ENCODE results near the gene RNF130.

RNF130 gene

GRCh38 chr5:179912951-179913350 is 158.6 kb downstream of the RNF130 start (continued):
- no peak for TF ChIP-seq BACH2 (CRISPR knock-in tag; IDR thresholded peaks at IDR 0.05; ENCODE audit: borderline replicate concordance)
- TF ChIP-seq RARB (CRISPR knock-in tag; IDR thresholded peaks at IDR 0.05), result no peak

- no peak for ATAC-seq
- TF ChIP-seq ZC3H10 (CRISPR knock-in tag; IDR thresholded peaks at IDR 0.05) (no peak), ZFP3 (CRISPR knock-in tag; IDR thresholded peaks at IDR 0.05) (no peak), ZFP30 (CRISPR knock-in tag; IDR thresholded peaks at IDR 0.05) (no peak), CSRNP3 (CRISPR knock-in tag; IDR thresholded peaks at IDR 0.05) (no peak), ARNTL (CRISPR knock-in tag; IDR thresholded peaks at IDR 0.05; ENCODE audit: borderline replicate concordance, low read depth) (no peak), TSHZ2 (CRISPR knock-in tag; IDR thresholded peaks at IDR 0.05) (no peak), ISL1 (CRISPR knock-in tag; IDR thresholded peaks at IDR 0.05) (no peak), ESRRG (CRISPR knock-in tag; IDR thresholded peaks at IDR 0.05) (no peak), ZNF70 (CRISPR knock-in tag; IDR thresholded peaks at IDR 0.05) (no peak), ZNF8 (CRISPR knock-in tag; IDR thresholded peaks at IDR 0.05) (no peak), BACH2 (CRISPR knock-in tag; IDR thresholded peaks at IDR 0.05; ENCODE audit: borderline replicate concordance) (no peak), OSR1 (CRISPR knock-in tag; IDR thresholded peaks at IDR 0.05) (no peak), RARB (CRISPR knock-in tag; IDR thresholded peaks at IDR 0.05) (no peak), TOX (CRISPR knock-in tag; IDR thresholded peaks at IDR 0.05; ENCODE audit: borderline replicate concordance) (no peak), PATZ1 (CRISPR knock-in tag; IDR thresholded peaks at IDR 0.05; ENCODE audit: borderline replicate concordance) (no peak), ZNF565 (CRISPR knock-in tag; conservative IDR thresholded peaks at IDR 0.05; ENCODE audit: low read depth) (no peak), SNAI2 (CRISPR knock-in tag; IDR thresholded peaks at IDR 0.05) (no peak), PPARA (CRISPR knock-in tag; IDR thresholded peaks at IDR 0.05; ENCODE audit: borderline replicate concordance) (no peak), TCF4 (CRISPR knock-in tag; IDR thresholded peaks at IDR 0.05; ENCODE audit: borderline replicate concordance) (no peak)
- TF ChIP-seq, protein P1, sequence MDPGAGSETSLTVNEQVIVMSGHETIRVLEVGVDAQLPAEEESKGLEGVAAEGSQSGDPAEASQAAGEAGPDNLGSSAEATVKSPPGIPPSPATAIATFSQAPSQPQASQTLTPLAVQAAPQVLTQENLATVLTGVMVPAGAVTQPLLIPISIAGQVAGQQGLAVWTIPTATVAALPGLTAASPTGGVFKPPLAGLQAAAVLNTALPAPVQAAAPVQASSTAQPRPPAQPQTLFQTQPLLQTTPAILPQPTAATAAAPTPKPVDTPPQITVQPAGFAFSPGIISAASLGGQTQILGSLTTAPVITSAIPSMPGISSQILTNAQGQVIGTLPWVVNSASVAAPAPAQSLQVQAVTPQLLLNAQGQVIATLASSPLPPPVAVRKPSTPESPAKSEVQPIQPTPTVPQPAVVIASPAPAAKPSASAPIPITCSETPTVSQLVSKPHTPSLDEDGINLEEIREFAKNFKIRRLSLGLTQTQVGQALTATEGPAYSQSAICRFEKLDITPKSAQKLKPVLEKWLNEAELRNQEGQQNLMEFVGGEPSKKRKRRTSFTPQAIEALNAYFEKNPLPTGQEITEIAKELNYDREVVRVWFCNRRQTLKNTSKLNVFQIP (CRISPR knock-in tag; IDR thresholded peaks at IDR 0.05; ENCODE audit: borderline replicate concordance, low read depth), result no peak
Observed at GRCh38 chr5:179912386-179912785, 159.2 kb downstream of the RNF130 start.

- TF ChIP-seq ZNF565 (CRISPR knock-in tag; conservative IDR thresholded peaks at IDR 0.05; ENCODE audit: low read depth) (no peak), TCF4 (CRISPR knock-in tag; IDR thresholded peaks at IDR 0.05; ENCODE audit: borderline replicate concordance) (no peak), BACH2 (CRISPR knock-in tag; IDR thresholded peaks at IDR 0.05; ENCODE audit: borderline replicate concordance) (no peak), ZNF70 (CRISPR knock-in tag; IDR thresholded peaks at IDR 0.05) (no peak), ZNF8 (CRISPR knock-in tag; IDR thresholded peaks at IDR 0.05) (no peak), PPARA (CRISPR knock-in tag; IDR thresholded peaks at IDR 0.05; ENCODE audit: borderline replicate concordance) (no peak), ARNTL (CRISPR knock-in tag; IDR thresholded peaks at IDR 0.05; ENCODE audit: borderline replicate concordance, low read depth) (no peak), TOX (CRISPR knock-in tag; IDR thresholded peaks at IDR 0.05; ENCODE audit: borderline replicate concordance) (no peak), ZC3H10 (CRISPR knock-in tag; IDR thresholded peaks at IDR 0.05) (no peak), TSHZ2 (CRISPR knock-in tag; IDR thresholded peaks at IDR 0.05) (no peak), RARB (CRISPR knock-in tag; IDR thresholded peaks at IDR 0.05) (no peak), CSDC2 (CRISPR knock-in tag; IDR thresholded peaks at IDR 0.05) (no peak), ZFP3 (CRISPR knock-in tag; IDR thresholded peaks at IDR 0.05) (no peak), CSRNP3 (CRISPR knock-in tag; IDR thresholded peaks at IDR 0.05) (no peak), ZFP30 (CRISPR knock-in tag; IDR thresholded peaks at IDR 0.05) (no peak)
- TF ChIP-seq, protein P1 (CRISPR knock-in tag; IDR thresholded peaks at IDR 0.05; ENCODE audit: borderline replicate concordance, low read depth), result no peak
- ATAC-seq, result no peak
Observed at GRCh38 chr5:179909224-179909623, 162.3 kb downstream of the RNF130 start.

All from SK-N-SH treated with all-trans-retinoic acid at 6 μM for 48 hours (cell line).